ENCODE data around the gene AGMAT.

GRCh38 chr1:15621975-15622374 is 37.1 kb upstream of the AGMAT start:
- TF ChIP-seq CTCF (IDR thresholded peaks at IDR 0.05) (no peak), POLR2A (IDR thresholded peaks at IDR 0.05) (no peak)

Data from esophagus squamous epithelium (tissue), 4 donors.